CD4-positive, alpha-beta T cell treated with Interferon gamma for 1 hour (primary cell): ENCODE measurements around the gene HOXB5.

Source experiments
- DNase-seq: peaks from one replicate; pipeline ENCODE4 v3.0.0-alpha.2; 2020

Gene HOXB5

DNA sequence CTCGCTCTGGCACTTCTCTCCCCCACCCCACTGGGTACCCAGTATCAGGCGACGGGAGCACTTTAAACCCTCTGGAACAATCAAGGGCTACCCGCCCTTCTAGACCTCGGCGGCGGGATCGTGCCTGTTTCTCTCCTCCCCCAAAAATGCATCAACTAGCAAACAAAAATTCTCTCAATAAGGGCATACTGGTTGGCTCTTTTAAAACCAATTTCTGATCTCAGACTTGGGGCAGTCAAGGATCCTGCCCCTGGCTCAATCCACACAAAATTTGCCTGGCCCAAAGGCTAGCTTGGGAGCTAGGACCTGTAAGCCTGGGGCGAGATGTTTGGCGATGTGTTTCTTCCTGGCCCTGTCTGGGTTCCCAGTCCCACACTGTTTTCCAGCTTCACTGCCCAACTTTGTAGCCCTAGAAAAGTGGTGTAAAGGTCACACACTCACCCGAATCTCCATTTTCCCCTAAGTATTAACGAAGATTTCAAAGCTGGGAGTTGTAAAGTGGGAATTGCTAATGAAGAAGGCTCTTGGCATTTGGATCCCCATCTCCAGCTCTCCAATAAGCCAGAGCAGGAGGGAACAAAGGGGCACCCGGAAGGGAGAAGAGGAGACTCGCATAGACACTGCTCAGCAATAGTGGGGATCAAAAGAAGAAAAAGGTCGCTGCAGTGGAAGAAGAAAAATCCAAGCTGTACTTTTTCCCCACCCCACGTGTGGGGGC is 34.3 kb downstream of the HOXB5 start:
- no peak for DNase-seq

DNA sequence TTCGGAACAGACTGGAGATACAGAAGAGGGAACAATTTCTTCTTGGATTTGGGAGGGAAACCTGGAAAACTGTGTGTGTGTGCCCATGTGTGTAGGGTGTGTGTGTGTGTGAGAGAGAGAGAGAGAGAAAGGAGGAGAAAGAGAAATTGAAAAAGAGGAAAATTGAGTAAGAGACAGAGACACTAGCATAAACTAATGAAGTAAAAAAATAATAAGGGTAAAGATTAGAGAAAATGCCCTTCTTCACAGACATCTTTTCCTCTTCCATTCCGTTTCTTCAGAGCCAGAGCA is 34.8 kb downstream of the HOXB5 start:
- DNase-seq: no peak

DNA sequence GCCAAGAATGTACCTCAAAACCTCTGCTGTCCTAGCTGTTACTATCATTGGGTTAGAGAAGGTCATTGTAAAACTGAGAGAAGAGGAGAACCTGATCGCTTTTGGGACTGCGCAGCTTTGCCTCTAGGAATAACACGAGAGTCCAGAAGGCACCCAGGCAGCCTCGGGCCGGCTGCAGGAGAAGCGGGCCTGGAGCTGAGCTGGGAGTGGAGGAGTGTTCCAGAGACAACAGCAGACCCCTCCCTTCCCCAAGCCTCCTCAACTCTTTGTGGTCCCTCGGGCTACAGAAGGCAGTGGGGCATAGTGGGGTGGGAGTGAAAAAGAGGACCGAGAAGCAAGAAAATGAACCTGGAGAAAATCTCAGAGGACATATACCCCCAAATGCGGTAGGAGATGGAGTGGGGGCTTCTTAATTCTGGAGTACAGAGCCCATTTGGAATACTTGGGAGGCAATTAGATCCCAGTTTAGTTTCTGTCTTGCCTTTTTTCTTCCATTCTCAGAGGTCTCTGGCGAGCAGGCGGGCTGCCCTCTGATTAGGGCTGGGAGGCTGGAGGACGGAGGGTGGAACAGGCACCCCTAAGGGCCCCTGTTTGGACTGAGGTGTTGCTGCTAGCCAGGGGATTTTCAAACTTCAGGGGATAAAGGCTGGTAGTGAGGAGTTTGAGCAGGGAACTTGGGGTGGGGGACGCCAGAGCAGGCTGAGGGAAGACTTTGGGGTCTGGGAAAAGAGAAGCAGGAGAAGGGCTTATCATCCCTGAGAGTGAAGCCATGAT is 35.3 kb downstream of the HOXB5 start:
- DNase-seq: no peak

DNA sequence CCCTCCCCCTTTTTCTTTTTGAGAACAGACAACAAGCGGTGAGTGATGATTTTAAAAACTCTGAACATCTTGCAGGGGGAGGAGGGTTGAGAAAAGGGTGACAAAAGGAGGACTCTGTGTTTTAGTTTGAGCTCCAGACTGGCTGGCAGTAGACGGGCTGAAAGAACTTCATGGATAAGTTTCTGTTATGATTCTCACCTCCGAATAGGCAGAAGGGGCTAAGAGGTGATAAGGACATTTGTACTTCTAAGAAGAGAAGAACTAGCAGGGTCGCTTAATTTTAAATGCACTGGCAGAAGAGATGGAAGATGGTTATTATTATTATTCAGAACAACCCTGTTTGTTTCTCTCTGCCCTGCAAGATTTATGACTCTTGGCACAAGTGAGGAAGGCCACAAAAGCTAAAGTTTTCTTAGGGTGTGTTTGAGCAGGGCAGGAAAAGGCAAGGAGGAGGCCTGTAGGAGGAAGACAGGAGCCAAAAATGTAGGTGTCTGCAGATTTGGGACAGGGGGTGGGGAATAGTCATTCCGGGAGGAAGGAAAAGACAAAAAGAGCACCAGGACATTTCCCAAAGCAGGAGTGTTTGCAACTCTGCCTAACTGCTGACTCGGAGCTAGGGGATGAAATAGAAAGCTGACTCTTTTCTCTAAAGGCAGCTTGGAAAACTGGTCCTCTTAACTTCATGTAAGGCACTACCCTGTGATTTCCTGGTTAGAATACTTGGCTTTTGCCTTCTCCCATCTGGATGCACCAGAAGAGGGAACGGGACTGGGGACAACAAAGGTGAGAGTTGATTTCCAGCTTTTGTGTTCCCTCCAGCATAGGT is 36.8 kb downstream of the HOXB5 start:
- no peak for DNase-seq

DNA sequence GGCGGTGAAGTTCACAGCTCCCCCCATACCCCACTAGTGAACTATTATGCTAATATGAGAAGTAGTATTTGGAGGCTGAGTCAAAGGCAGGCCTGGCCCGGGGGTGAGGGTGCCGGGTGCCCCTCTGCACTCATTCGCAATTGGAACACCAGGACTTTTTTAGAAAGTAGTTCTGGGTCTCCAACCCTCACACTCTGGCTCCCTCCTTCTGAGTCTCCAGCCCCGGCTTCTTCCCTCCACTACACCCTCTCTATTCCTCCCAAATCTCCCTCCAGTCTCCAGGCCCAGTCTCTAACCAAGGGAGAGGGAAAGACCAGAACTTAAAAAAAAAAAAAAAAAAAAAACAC is 37.4 kb downstream of the HOXB5 start:
- DNase-seq: no peak

DNA sequence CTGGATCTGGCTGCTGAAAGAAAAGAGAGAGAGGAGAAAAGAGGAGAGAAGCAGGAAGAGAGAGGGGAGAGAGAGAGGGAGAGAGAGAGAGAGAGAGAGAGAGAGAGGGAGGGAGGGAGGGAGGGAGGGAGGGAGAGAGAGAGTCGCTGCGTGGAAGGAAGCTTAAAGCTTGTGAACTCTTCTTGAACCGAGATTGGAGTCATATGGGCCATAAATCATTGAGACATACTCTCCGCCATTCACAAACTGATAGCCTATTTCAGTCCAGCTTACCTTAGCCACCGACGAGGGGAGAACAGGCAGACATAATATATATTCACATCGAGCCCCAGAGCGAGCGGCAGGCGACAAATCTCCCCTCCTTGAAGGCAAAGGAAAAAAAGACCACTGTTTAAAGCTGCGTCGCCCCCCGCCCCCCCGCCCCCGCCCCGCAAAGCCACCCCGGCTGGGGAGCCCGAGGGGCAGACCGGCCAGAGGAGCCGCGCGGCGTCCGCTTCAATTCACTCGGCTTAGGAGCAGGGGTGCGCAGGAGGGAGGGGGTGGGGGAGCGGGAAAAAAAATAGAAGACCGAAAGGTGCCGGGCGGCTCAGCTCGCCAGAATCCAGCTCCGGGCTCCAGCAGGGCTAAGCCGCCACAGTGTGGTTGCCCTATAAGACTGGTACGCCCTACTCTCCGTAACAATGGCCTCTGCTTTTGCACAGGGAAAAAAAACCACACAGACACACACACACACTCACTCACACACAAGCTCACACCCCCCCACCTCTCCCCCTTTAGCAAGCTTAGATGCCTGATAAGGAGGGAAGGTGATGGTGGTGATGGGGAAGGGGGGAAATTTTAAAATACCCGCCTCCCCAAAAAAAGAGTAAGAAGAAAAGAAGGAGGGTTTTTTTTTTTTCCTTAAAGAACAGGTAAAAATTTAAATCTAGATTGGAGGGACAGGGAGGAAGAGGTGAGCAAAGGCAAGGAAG is 38.0 kb downstream of the HOXB5 start:
- no peak for DNase-seq

DNA sequence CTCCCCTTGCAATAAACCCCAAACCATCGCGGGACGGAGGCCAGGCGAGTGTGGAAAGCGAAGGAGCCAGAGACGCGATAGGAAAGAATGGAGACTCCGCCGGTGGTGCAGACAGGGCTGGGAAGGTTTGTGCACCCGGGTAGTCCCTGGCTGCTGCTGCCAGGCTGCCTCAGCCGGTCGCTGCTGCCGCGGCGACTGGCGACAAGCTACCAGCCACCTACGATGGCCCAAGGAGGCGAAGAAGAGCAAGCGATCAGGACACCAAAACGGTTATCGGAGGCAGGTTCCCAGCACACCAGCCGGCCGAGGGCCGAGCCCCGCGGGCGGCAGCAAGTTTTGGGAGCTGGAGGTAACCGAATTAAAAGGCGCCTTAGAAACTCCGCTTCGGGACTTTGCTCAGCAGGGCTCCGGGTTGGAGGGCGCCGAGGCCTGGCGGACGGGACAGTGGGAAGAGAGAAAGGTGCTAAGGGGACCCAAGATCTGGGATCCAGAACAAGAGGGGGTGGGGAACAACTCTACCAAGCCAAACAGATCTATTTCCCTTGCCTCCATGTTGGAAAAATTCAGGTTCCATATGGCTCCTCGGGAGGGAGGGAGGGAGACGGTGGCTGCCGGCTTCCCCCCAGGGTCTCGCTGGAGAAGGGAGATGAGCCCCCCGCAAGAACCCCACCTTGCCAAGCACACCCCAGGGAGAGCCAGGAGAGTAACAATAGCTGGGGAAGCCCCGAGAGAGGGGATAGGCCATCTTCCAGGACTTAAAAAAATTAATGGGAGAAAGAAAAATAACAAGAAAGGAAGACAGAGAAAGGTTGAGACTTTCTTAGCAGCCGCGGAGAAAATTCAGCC is 38.9 kb downstream of the HOXB5 start:
- DNase-seq: no peak

DNA sequence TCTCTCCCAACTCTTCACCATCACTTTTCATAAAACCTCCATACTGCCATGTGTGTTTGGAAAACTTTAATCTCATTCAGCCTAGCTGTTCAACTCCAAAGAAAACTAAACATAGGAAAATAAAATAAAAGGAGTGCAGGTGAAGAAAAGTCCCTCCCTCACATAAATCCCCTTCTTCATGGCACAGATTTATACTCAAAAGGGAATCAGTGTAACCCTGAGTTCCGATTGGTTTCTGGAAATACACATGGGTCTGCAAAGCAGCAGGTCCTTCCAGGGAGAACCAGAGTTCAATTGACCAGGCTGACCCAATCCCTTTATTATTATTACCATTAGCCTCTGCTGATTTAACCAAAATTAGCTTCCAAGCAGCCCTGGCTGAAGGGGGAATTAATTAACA is 39.8 kb downstream of the HOXB5 start:
- DNase-seq: no peak

DNA sequence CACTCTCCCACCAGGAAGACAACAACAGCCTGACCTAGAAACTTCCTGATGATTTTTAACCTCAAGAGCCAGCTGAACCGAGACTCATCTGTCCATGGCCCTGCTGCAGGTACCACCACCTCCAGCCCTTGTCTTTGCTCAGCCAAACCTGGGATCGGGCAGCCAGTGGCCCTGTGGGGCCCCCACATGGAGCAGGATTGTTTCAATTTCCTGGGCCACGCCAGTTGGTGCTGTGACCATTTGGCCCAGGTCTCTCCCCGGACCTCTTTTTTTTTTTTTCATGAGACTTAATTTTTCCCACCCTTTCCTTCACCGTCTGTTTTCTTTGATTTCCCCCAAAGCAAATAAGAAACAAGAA is 40.4 kb downstream of the HOXB5 start:
- DNase-seq: no peak

DNA sequence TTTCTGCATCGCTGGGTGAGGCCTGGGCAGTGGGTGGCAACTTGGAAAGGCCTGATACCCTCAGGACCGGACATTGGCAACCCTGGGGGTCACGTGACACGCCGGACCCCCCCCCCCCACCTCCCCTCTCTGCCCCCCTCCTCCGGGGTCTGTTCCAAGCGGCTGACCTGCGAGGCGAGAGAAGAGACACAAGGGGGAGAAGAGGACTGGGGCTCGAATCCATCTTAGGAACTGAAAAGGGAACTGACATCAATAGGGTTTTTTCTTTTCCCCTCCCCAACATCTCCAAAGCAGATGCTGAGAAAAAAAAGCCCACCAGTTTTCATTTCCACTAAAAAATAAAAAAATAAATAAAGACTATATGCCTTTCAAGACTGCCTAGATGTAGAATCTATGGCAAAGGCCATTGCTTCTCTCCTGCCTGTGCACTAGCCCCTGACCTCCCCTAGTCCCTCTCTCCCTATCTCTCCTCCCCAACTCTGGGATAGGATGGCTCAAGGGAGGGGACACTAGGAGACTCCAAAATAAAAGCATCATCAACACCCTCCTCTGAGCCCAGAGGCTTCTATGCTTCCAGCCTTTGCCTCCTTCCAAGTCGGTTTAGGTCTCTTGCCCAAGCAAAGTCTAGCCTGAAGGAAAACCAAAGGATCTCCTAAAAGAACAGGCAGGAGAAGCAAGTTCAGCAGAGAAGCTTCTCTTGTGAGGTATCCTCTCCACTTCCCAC is 41.0 kb downstream of the HOXB5 start:
- DNase-seq: no peak

DNA sequence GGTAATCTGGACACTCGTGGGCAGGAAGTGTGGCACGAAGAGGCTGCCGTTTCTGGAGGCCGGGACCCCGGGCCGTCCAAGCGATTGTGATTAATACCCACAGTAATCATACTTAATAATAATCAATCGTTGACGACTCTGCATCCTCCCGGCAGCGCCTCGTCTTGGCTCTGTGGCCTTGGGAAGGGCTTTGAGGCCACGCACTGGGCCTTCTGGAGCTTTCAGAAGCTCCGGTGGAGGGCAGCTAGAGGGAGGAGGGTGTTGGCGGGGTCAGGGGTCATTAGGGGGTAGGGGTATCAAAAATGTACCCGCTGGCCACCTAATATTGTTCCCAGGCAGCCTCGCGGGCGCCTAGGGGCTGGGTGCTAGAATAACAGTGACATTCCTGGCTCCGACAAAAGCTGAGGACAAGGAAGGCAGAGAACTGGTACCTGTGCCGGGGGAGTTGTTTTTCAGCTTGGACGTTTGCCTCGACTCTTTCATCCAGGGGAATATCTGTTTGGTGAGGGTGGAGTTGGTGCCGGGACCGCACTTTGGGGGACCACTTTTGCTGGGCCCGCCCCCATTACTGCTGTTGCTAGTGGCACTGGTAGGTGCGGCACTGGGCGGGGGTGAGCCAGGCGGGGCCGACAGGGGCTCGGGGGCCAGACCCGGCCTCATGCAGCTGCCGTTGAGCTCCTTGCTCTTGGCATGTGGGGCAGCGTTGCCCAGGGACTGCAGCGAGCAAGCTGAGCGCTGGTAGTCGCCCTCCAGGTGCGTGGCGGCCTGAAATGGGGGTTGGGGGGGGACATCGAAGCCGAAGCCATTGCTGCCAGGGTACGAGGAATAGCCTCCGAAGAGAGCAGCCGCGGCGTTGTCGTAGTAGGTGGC is 41.7 kb downstream of the HOXB5 start:
- no peak for DNase-seq

DNA sequence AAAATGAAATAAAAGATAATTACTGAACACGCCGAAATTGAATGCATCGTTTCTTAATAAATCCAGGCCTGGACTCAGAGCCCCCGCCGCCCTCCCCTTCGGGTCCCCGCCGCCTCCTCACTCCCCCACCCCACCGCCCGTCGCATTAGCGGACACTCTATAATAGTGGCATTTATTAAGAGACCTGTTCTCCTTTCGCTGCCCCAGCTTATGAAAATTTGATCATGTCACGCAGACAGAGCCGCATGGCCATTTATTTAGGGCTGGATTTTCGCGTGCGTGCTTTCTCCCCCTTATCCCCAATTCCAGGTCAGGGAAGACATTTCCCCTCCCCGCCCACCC is 42.4 kb downstream of the HOXB5 start:
- DNase-seq: no peak

DNA sequence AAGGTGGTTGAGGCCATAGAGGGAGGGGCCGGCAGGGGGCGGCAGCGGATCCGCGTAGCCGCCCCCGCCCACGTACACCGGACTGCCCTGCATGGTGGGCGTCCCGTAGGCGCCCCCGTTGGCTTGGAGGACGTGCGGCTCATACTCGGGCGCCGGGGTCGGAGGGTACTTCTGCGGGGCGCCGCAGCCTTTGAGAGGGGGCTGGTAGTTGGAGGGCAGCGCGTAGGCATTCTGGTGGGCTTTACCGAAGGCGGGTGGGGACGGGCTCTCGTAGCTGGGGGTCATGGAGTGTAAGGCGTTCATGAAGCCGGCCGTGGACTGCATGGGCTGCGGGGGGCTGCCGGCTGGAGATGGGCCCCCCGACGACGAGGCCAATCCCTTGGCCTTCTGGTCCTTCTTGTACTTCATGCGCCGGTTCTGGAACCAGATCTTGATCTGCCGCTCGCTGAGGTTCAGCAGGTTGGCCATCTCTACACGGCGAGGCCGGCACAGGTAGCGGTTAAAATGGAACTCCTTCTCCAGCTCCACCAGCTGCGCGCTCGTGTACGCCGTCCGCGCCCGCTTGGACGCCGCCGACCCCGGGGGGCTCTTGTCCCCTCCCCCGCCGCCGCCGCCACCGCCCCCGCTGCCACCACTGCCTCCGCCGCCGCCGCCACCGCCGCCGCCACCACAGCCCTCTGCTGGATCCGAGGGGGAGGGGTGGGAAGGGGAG is 42.9 kb downstream of the HOXB5 start:
- DNase-seq: no peak

DNA sequence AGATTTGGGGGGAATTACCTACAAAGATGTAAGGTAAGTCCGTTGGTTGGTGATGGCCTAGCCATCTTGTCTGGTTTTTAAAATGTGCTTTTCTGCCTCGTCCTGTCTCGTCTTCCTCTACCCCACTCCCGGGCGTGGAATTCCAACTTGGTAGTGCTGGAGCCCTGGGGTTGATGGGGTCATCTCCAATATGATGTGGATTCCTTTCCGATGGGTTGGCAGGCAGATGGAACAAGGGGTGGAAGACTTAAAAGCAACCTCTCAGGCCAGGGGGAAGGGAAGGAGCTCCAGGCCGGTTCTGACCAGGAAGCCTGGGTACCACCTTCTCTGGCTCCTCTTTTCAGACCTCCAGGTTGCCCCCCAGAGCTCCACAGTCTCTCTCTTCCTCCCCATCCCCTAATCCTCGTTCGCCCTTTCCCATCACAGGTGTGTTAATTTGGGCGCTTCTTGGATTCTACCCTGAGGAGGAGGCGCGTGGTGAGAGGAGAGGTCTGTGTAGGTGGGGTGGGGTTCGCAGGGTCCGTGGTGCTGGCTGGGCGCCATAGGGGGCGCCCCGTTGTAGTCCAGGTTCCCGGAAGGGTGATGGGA is 43.6 kb downstream of the HOXB5 start:
- DNase-seq: no peak

DNA sequence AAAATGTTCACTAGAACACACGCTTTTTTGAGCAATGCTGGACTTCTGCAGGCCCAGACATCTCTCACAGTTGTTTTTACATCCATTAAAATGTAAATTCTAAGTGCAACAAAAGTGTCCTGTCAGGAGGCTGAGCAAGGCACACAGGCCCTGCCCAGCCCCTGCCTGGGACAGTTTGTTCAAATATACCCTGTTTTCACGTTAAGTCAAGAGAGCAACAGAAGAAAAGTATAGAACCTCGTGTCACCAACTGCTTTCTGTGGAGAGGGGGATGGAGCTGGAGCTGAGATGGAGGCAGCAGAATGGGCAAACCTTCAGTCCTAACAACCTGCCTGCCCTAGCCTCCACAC is 44.3 kb downstream of the HOXB5 start:
- DNase-seq: no peak

DNA sequence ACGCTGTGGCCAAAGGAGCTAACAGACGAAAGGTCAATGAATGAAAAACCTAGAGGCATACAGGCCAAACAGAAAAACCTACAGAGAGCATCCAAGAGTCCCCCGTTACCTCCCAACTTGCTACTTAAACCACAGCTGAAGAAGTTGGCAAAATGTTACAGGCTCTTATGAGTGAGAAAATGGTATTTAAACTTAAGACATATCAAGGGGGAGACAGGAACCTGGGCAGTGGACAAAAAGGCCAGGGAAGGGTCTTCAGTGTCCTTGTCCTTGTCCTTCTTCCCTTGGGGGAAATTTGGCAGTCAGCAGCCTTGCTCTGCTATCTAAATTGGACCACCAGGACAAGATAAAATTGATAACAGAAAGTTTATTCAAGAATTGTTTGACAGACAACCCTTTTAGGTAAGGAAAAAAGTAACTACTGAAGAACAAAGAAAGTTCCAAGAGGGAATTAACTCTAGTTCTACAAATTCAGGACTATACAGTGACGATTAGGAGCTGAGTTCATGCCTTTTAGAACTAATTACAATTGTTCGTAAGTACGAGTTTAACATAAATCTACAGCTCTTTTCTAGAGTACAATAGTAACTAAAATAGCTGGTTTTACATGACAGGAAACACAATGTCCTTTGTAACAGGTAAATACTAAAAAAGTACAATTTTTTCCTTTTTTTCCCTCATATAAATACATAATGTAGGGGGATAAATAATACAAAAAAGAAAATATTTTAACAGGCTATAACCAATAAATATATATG is 44.9 kb downstream of the HOXB5 start:
- no peak for DNase-seq

DNA sequence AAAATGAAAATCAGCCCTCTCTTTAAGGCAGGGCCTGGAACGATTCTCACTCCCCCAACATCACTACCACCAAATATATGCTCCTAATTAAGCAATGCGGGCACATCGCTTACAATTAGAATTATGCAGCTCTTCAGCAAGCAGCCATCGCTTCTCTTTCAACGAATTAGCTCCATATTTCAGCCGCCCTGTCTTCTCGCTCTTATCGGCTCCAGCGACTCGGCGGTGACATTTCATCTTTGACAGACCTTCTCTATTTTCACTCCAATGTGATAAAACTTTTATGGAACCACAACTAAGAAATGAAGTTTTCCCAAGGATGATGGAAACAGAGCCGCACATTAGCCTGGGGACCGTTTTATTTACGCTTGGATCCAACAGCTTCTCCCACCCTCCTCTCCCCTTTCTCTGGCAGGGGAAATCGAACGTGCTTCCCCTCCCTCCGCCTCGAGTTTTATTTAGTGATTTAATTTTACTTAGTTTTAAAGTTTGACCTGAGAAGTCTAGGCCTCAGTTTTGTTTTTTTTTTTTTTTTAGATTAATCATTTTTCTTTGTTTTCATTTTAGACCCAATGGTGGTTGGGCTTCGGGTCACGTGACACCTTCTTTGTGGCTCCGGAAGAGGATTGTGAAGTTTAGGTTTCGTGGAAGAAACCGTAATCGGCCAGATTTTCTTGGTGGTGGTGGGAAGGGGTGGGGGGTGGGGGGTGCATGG is 45.6 kb downstream of the HOXB5 start:
- DNase-seq: peak; percentile 31
